Measurements from ENCODE around the gene PSMF1.

- TF ChIP-seq POLR2A (IDR thresholded peaks at IDR 0.05; ENCODE audit: low read depth, low read length): no peak
- no peak for TF ChIP-seq CTCF (IDR thresholded peaks at IDR 0.05; ENCODE audit: extremely low read depth in 1 of 2, insufficient read depth in 1 of 2, low read depth in 1 of 2, low read length in 2 of 2)
- TF ChIP-seq MAX (IDR thresholded peaks at IDR 0.05; ENCODE audit: insufficient read depth, insufficient read length): no peak
- TF ChIP-seq EZH2 (IDR thresholded peaks at IDR 0.05; ENCODE audit: borderline replicate concordance, low read depth, low read length, severe bottlenecking): no peak
- TF ChIP-seq POLR2AphosphoS5 (IDR thresholded peaks at IDR 0.05; ENCODE audit: insufficient read depth, low read depth, low read length): no peak
- TF ChIP-seq FOS (IDR thresholded peaks at IDR 0.05; ENCODE audit: borderline replicate concordance, insufficient read depth, low read length): no peak
Observed at GRCh38 chr20:1196634-1197033, 78.2 kb downstream of the PSMF1 start.

All from endothelial cell of umbilical vein (primary cell).